Measurements from ENCODE around the gene THBS4.

GRCh38 chr5:80036615-80037014 is 1.5 kb downstream of the THBS4 start:
- TF ChIP-seq CTCF (IDR thresholded peaks at IDR 0.05; ENCODE audit: low read depth, low read length, poor library complexity, severe bottlenecking) = no peak
- TF ChIP-seq EZH2phosphoT487 (IDR thresholded peaks at IDR 0.05; ENCODE audit: borderline replicate concordance, low read length) = no peak
